DMS114 treated with DMSO at 0.1 percent for 48 hours (cell line): ENCODE results near the gene LNX1.

Source experiments
- DNase-seq: peaks from one replicate; lab custom pipeline; 2025; ENCODE audit not compliant: unreplicated experiment; lab: John Stamatoyannopoulos, UW

The LNX1 gene

DNA sequence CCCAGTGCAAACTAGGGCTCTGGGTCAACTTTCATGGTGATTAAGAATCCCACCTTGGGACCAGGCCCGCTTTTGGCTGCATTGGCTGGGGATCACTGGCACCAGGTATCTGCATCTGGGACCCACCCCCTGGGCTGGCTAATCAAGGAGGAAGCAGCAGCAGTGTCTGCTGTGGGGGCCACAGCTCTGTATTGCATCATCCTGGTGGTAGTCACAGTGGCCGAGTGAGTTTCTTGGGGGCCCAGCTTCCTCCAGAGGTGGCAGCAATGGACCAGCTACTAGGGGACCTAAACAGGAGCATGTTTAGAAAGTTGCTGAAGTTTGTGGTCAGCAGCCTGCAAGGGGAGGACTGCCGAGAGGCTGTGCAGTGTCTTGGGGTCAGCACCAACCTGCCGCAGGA, 15.7 kb downstream of the LNX1 start:
- no peak for DNase-seq

DNA sequence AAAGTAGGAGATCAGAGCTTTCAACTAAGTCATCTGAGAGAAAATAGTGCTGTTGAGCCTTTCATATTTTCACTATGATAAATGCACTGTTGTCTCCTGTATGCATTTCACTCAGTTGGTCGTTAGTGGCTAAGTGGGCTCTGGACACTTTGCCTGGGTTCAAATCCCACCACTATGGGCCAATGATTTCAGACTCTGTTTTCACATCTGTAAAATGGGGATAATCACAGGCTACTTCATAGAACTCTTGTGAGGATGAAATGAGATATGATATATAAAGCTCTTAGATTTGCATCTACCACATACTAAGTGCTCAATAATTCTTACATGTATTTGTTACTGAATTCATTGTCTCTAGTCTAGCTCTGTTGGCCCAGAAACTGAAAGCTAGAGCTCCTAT, 16.8 kb downstream of the LNX1 start:
- no peak for DNase-seq

DNA sequence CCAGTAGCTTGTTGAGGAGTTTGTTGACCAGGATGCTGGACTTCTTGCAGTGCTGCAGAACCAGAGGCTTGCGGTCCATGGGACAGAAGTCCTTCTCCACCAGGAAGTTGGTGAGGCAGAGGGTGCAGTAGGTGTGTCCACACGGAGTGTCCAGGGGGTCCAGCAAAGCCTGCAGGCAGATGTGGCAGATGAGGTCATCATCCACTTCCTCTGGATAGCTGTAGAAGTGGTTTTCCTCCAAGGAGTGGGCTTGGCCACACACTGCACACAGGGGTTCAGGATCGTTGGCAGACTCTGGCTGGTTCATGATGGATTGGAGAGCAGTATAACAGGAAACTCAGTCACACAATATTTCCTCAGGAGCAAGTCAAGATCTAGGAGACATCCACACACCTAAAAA, 17.6 kb downstream of the LNX1 start:
- DNase-seq = no peak

DNA sequence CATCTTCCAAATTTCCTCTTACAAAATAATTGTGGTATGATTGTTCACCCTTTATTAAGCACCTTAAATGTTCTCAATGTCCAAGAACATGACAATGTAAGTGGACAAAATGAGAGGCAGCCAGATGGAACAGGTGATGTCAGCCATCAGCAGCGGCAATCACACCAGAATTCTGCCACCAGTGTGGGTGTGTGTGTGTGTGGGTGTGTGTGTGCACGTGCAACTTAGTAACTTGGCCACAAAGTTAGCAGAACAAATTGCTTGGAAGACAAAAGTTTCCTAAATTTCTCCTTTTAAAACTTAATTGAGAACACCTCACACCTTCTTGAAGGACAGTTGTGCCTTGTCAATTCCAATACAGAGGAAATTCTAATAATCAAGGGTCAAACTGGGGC, 18.7 kb downstream of the LNX1 start:
- DNase-seq = no peak

DNA sequence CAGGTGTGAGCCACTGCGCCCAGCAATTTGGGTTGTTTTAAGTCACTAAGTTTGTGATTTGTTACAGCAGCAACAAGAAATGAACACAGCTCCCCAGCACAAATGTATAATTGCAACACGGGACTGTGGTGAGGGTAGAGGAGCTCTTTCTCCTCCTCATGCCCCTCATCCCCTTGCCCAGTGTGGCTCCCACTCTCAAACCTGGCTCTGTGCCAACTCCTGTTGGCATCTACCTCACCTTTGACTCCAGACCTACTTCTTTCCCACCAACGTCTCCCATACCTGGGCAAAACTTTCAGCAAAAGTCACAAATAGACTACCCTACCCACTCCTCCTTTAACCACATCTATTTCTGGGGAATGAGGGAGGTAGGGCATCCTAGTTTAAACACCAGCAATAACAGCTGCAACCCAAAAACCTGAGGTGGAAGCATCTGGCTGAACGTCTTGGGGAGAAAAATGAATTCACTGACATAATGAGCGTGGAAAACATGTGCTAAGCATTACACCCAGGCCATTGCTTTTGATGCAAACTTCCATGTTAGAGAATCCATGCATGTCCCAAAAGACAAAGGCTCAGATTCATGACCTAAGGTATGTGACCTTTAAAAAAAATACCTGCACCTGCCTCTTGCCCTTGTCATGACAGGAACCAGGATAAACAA, 19.2 kb downstream of the LNX1 start:
- no peak for DNase-seq

DNA sequence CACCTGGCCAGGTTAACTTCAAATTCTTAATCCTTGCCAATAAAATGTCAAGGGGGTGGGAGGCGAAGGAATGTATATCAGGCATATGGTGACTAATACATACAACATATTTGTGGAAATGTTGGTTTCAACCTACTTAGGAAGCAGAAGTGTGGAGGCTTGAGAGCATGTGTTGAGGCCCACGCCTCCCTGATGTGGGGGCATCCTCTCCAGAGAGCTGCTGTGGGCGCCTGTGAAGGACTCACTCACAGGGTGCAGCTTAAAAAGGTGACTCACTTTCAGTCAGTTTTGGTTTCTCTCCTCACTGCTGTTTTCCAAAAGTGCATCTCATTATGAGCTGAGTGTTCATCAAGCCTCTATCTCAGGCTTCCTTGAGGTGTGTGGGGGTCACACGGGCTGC, 27.5 kb downstream of the LNX1 start:
- no peak for DNase-seq

DNA sequence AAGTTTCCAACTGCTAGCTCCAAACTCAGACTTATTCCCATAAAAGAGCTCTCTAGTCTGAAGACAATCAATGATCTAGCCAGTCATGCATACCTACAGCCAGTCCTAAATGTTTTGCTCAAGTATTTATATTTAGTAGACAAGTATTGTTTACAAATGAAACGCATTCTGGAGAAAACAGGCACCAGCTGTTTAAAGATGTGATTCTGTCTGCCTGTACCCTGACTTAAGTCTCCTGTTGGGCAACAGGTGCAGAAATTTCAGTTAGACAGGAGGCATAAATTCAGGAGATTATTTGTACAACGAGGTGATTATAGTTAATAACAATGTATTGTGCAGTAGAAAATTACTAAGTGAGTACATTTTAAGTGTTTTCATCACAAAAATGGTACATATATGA, 28.9 kb downstream of the LNX1 start:
- no peak for DNase-seq

DNA sequence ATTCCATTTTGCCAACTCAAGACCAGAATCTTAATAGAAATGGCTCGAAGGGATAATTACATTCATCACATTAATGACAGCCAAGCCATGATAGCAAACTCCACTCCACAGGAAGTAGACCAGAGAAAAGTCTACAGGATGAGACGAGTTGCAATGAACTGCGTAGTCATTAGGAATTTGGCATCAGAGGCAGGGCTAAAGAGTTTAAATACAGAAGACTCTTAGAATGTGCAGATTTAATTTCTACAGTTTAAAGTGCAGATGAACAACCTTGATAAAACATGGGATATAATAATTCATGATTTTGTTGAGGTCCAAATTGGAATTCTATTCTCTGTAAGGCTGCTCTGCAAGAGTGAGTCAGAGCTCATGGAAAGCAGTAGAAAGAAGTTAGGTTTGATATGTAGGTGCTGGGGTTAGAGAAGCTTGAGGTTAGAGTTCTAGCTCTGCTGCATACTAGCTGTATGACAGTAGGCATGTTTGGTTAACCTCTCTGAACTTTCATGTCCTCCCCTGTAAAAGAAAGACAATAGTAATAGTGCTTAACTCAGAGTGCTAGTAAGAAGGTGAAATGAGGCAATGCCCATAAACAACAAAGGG, 32.2 kb downstream of the LNX1 start:
- no peak for DNase-seq

DNA sequence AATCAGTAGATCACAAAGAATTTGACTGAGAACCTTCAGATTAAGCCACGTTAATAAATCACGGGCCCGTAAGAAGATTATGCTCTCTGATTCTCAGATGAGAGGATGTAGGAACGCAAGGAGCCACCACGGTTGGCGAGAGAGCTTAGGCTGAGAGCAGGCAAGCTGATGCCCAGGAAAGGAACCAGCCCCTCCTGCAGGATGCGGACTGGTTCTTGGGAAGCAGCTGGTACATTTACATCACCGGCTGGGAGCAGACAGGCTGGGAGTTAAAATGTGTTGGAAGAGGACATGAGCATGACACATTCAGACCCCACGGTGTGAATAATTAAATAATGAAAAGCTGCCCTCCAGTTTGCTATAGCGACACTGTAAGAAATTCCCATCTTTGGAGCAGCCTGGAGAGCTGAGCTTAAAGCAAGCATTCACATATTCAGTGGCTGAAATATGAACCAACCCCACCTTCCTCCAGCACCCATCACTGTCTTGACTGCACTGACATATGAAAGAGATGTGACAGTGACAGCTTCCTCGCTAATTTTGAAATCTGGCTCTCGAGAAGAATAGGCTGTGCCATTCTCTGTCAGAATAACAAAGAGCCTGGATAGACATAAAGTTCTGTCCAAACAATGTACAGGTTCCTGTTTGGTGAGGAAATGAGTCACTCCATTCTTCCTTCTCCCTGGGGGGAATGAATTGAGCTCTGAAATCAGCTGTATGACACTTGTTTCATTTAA, 33.1 kb downstream of the LNX1 start:
- no peak for DNase-seq

DNA sequence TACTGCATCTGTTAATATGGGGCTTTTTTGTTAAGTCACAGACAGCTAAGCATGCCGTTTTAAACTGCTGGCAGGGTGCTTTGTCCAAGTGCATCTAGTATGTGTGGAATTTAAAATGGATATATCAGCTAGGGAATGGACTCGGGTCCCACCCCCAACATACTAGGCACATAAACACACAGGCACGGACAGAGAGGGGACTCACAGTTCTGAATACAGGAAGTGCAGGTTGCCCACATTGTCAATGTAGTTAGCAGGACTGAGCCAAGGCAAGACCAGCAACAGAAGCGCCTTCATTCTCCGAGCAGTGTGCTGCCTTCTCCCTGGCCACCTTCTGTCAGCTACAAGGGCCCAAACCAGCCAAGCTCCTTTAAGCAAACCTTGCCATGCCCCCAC, 33.6 kb downstream of the LNX1 start:
- DNase-seq = no peak

DNA sequence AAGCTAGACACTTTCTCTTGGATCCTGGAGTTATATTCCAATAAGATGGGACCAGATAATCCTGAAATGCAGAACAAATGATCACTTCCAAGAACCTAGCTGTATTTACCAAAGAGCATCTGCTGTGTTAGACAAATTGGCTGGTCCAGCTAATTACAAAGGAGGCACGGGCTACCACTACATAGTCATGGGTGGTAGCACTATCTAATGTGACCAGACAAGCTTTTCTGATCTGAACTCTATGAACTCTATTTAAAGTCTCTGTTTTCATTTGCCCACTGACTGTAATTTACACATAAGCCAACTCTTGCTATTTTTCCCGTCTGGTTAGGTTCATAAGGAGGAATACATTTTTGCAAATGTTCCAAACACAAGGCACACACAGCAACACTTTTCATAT, 34.6 kb downstream of the LNX1 start:
- no peak for DNase-seq

DNA sequence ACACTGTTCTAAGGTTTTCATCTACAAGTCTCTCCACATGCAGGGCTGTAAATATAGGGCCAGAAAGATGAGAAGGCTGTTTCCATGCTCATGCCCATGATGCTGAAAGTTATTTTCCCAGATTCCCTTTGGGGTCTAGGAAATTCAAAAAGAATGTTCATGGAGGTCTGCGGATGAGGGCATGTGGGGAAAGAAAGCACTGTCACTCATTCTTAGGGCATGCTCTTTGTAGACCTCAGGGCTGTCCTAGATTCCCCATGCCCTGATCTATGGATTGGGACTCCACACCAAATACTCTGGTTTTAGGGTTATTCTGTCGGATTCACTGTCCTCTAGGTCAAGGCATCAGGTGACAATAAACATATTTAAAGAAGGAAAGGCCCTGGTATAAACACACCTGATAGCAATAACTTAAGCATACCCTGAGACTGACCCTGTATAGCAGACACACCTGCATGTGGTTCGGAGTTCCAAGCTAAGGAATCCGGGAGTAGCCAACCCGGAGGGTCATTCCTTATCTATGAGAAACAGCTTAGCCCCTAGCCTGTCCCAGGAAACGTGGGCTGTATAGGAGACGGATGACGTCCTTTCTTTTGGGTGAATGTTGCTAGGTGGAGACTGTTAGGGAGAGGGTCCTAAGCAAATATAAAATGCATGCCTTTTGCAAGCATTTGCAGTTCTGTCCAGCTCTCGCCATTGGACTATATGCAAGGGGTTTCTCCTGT, 37.6 kb downstream of the LNX1 start:
- DNase-seq = no peak

DNA sequence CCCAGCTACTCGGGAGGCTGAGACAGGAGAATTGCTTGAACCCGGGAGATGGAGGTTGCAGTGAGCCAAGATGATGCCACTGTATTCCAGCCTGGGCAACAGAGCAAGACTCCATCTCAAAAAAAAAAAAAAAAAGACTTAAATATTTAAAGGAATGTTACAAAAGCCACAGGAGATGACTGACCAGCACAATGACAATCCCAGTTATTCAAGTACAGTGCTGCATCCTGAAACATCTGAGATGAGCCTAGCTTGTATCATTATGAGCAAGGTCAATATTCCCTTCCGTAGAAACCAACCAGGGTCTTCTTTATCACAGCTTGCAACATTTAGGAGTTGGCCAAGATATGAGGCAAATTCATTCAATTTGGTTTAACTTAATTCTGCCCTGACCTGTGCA, 38.6 kb downstream of the LNX1 start:
- DNase-seq = no peak

DNA sequence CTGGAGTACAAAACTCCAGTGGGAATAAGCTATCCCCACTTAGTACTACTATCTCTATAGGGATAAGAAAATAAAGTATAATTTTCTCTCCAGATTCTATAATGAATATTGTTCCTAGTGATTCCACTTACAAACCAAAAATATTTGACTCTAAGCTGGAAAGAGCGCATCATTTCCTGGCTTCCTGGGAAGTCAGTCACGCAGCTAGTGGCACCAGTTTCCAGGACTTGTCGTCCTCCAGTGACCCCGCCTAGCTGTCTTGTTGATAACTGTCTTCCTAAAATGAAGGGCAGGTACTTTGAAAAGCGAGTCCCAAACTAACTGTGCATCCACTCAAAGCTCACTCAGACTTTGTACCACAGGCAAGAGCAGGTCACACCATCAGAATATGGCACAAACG, 39.3 kb downstream of the LNX1 start:
- DNase-seq = no peak

DNA sequence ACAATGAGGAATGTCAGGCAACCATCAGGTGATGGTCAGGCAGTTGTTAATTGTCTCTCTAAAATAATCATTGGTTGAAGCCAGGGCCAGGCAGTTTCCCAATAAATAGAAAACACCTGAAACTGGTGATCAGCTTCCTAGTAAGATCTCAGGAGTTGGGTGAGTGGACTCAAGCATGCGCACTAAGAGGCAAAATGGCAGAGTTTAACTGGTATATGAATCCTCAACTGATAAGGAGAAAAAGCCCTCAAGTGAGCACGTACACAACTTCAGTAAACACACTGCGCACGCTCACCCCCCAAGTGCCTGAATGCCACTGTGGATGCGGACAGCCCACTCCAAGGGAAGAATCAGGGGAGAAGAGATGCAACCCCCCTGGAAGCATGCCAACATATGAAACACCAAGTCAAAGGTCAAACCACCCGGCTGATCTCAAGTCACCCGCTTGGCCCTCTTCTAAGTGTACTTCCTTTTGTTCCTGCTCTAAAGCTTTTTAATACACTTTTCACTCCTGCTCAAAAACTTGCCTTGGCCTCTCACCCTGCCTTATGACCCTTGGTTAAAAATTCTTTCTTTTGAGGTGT, 39.9 kb downstream of the LNX1 start:
- no peak for DNase-seq

DNA sequence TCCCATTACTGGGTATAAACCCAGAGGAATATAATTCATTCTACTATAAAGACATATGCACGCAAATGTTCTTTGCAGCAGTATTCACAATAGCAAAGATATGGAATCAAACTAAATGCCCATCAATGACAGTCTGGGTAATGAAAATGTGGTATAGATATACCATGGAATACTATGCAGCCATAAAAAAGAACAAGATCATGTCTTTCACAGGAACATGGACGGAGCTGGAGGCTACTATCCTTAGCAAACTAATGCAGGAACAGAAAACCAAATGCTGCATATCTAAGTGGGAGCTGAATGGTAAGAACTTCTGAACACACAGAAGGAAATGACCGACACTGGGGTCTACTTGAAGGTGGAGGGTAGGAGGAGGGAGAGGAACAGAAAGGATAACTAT, 42.6 kb downstream of the LNX1 start:
- DNase-seq = no peak

DNA sequence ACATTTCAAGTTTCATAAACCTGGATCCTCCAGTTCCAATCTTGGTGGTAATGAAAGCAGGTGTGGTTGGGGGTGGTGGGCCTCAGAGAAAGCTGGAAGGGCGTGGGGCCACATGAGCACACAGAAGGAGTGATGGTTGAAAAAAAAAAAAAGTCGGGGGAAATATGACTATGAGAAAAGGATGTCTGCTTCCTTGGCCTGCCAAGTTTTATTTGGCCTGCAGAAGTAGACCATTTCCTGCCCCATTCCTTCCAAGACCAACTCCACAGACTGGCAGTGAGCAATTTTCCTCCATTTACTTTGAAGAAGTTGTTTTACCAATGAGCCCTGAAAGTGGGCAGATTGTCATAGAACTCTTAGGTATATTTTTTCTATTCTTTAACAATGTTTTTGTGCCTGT, 43.3 kb downstream of the LNX1 start:
- no peak for DNase-seq

DNA sequence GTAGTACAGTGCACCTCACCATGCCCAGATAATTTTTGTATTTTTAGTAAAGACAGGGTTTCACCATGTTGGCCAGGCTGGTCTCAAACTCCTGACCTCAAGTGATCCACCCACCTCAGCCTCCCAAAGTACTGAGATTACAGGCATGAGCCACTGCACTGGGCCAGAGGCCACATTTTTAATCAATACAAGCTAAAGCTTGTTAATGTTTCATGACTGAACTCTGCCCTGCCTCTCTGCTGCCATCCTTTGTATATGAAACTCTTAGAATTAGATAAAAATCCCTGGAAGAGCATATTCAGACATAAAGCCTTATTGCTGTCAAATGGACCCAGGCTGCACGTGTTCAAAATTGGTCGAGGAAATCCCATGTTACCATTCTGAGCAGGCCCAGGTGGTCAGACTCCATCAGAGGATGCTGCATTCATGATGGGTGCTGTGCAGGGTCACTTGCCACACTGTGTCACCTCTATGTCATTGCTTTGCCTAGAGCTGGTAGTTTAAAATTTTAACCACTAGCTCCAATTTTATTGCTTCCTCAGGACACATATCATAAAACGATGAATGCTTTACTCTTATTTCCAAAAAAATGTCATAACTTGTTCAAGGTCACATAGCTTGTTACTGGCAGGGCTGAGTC, 45.2 kb downstream of the LNX1 start:
- no peak for DNase-seq

DNA sequence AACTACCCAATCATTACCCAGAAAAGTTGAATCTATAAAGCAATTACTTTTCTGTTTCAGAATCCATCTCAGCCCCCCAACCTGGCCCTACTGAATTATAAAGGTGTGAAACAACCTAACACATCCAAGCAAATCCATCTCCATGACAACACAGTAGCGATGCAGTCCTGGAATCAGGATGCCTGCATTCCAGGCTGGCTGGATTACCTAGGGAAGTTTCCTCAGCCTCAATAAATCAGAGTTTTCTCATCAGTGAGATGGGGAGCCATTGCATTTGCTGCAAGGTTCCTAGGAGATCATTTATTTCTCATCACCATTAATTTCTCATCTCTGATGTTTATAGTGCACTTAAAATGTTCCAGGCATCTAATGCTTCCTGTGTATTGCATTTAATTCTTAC, 46.0 kb downstream of the LNX1 start:
- no peak for DNase-seq

DNA sequence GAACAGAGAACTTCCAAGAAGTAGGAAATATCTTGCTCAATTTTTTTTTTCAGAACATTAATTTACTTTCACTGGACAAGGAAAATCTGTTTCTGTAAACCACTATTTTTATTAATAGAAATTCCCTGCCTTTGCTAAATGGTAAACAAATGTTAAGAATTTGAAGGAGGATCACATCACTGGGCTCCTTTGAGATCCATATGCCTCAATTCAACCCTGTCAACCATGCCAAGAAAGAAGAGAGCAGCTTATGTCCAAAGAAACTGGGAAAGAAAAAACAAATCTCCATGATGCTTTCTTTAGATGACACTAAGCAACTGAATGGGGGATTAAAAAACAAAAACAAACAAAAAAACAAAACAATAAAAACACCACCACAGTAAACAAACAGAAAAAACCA, 47.7 kb downstream of the LNX1 start:
- no peak for DNase-seq

DNA sequence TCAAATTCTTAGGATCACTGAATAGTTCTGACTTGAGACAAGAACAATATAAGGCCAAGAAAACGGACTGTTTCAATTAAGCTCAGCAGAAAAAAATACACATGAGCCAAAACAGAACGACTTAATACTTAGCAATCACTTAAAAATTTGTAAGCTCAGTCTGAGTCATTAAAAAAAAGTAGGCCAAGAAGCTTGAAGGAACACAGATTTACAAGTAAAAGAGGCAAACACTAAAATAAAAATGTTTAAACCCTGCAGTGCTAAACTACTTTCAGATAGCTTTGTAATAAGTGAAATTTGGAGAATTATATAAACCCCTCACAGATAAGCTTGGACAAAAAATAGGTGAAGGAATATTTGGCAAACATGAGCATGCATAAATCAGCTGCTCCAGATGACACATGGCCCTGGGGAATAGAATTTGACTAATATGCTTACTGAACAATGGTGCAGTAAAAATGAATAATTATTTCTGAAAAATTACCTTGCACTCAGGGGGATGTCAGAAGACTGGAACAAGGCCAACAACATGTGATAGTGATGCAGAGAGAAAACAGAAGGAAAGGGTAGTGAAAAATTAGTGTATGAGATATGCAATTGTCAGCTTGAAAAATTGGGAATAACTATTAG, 49.6 kb downstream of the LNX1 start:
- DNase-seq = no peak
